NOMO-1 treated with dmso at 0.1 percent for 144 hours (cell line): ENCODE results near the gene ZNF664.

ENCODE experiments used
- DNase-seq: peaks from one replicate; lab custom pipeline; 2025; ENCODE audit not compliant: unreplicated experiment; lab: John Stamatoyannopoulos, UW

ZNF664 gene

GRCh38 chr12:123987022-123987421, 14.0 kb downstream of the ZNF664 start:
- no peak for DNase-seq

- no peak for DNase-seq
Measured at GRCh38 chr12:123989168-123989567, 16.2 kb downstream of the ZNF664 start.

GRCh38 chr12:123989753-123990152, 16.7 kb downstream of the ZNF664 start:
- DNase-seq, result no peak

GRCh38 chr12:123990511-123990910, 17.5 kb downstream of the ZNF664 start:
- DNase-seq, result no peak

- no peak for DNase-seq
Measured at GRCh38 chr12:123991372-123991951, 18.4 kb downstream of the ZNF664 start.

GRCh38 chr12:123992118-123992825, 19.3 kb downstream of the ZNF664 start:
- DNase-seq, result no peak

- DNase-seq, result no peak
Measured at GRCh38 chr12:123995023-123995748, 22.2 kb downstream of the ZNF664 start.

GRCh38 chr12:123996581-123996980, 23.6 kb downstream of the ZNF664 start:
- no peak for DNase-seq

- no peak for DNase-seq
Measured at GRCh38 chr12:123997033-123997822, 24.2 kb downstream of the ZNF664 start.

- DNase-seq, result no peak
Measured at GRCh38 chr12:123997908-123998307, 24.9 kb downstream of the ZNF664 start.

GRCh38 chr12:123998344-123998990, 25.5 kb downstream of the ZNF664 start:
- no peak for DNase-seq

- no peak for DNase-seq
Measured at GRCh38 chr12:123998991-123999359, 26.0 kb downstream of the ZNF664 start.

- DNase-seq, result no peak
Measured at GRCh38 chr12:124000111-124000510, 27.1 kb downstream of the ZNF664 start.

GRCh38 chr12:124001343-124001742, 28.3 kb downstream of the ZNF664 start:
- DNase-seq, result no peak

- DNase-seq, result no peak
Measured at GRCh38 chr12:124002021-124002644, 29.1 kb downstream of the ZNF664 start.

- DNase-seq, result no peak
Measured at GRCh38 chr12:124002654-124003053, 29.6 kb downstream of the ZNF664 start.

GRCh38 chr12:124004233-124004875, 31.3 kb downstream of the ZNF664 start:
- DNase-seq, result no peak

- peak; percentile 14 for DNase-seq
Measured at GRCh38 chr12:124006085-124006845, 33.2 kb downstream of the ZNF664 start.
